GM12878 (cell line): ENCODE data around the gene GATAD2B.

ENCODE experiments used
- BCL11A ChIP-seq: IDR thresholded peaks from 2 replicates; pipeline ENCODE4 v1.6.1; 2011; ENCODE audit warnings: low read depth, low read length
- CTCF ChIP-seq, 3 experiments: IDR thresholded peaks in 2 of 3; conservative IDR thresholded peaks in 1 of 3; 2 replicates each; pipeline ENCODE4 v1.5.1; 2011; ENCODE audit warnings: low read depth in 3 of 3, low read length in 3 of 3, mild to moderate bottlenecking in 3 of 3, control low read depth in 2 of 3, moderate library complexity in 2 of 3, inconsistent platforms in 1 of 3, mixed read lengths in 1 of 3; ENCODE audit not compliant: control insufficient read depth in 2 of 3, insufficient read depth in 1 of 3; ENCODE audit errors: extremely low read depth in 1 of 3
- EZH2 ChIP-seq: IDR thresholded peaks from 2 replicates; pipeline ENCODE4 v1.6.1; 2012; ENCODE audit warnings: low read depth, mild to moderate bottlenecking, control low read depth, inconsistent platforms, low read length, borderline replicate concordance; ENCODE audit not compliant: control insufficient read depth
- POLR2AphosphoS5 ChIP-seq: IDR thresholded peaks from 2 replicates; pipeline ENCODE4 v1.6.1; 2011; ENCODE audit warnings: mild to moderate bottlenecking, low read length, inconsistent platforms
- SUPT20H ChIP-seq: IDR thresholded peaks from 2 replicates; pipeline ENCODE4 v1.6.1; 2011; ENCODE audit warnings: low read depth, mild to moderate bottlenecking, low read length, moderate library complexity, borderline replicate concordance; ENCODE audit not compliant: control insufficient read depth
- USF2 ChIP-seq: IDR thresholded peaks from 2 replicates; pipeline ENCODE4 v1.6.1; 2011; ENCODE audit warnings: low read depth, low read length, improper control_type of control experiment, borderline replicate concordance

- TF ChIP-seq CTCF (IDR thresholded peaks at IDR 0.05 in 2 of 3, conservative IDR thresholded peaks at IDR 0.05 in 1 of 3; ENCODE audit: control insufficient read depth in 2 of 3, extremely low read depth in 1 of 3, insufficient read depth in 1 of 3, low read depth in 3 of 3, low read length in 3 of 3) (no peak), SUPT20H (no peak), EZH2 (no peak), BCL11A (no peak), USF2 (no peak), POLR2AphosphoS5 (no peak)
These were observed 46.2 kb upstream of the GATAD2B start for GRCh38 chr1:153968972-153969371.
